Activated CD8-positive, alpha-beta T cell treated with anti-CD3 and anti-CD28 coated beads, Interleukin-2, amount 10 ng/mL, durations not matched to agents 7 days and 5 days (primary cell): ENCODE measurements around the gene ALK. TPM values are rescaled to one million over a fixed set of nuclear protein-coding genes. Genes with fewer than 3 reads are reported as not detected.

ENCODE experiments used
- ATAC-seq: fragments of 150-1000 bp; cut with Tn5 transposase; one replicate; pipeline ENCODE4 v1.10.0; 2021; ENCODE audit warnings: moderate library complexity
- CTCF ChIA-PET: fragments of 350-600 bp; sonication (Branson Sonifier 250); formaldehyde crosslinking; loops from one replicate; lab custom pipeline; 2021; ENCODE audit warnings: antibody characterized with exemption; lab: Charles Lee
- POLR2A ChIA-PET: fragments of 350-600 bp; sonication (Branson Sonifier 250); formaldehyde crosslinking; loops from one replicate; lab custom pipeline; 2021; ENCODE audit warnings: antibody characterized with exemption; lab: Charles Lee
- DNase-seq: peaks from one replicate; pipeline ENCODE4 v3.0.0-alpha.2; 2020
- H3K27ac Mint-ChIP-seq: one replicate; pipeline ENCODE4 v1.8.0; 2021; ENCODE audit warnings: mild to moderate bottlenecking, mixed read lengths
- H3K27me3 Mint-ChIP-seq: one replicate; pipeline ENCODE4 v1.8.0; 2021; ENCODE audit warnings: low read depth, mixed read lengths
- H3K36me3 Mint-ChIP-seq: one replicate; pipeline ENCODE4 v1.8.0; 2021; ENCODE audit warnings: low read depth, mixed read lengths
- H3K4me1 Mint-ChIP-seq: one replicate; pipeline ENCODE4 v1.8.0; 2021; ENCODE audit warnings: low read depth, mixed read lengths
- H3K4me3 Mint-ChIP-seq: one replicate; pipeline ENCODE4 v1.8.0; 2021; ENCODE audit warnings: mild to moderate bottlenecking, mixed read lengths
- H3K9me3 Mint-ChIP-seq: one replicate; pipeline ENCODE4 v1.8.0; 2022; ENCODE audit warnings: mixed read lengths; ENCODE audit not compliant: insufficient read depth
- total RNA-seq, 2 experiments: library from RNA; stranded (reverse); gene quantifications; one replicate each; pipeline ENCODE4 v1.2.3, GENCODE V29; 2021

The ALK gene
- total RNA-seq, 2 experiments from 2014 or later = not detected

- ATAC-seq (no peak), DNase-seq (no peak)
- Mint-ChIP-seq H3K27me3 (no peaks in the 10 kb centered on the region), H3K9me3 (no peaks in the 10 kb centered on the region), H3K36me3 (no peaks in the 10 kb centered on the region), H3K4me1 (peaks cover 5% of the 10 kb centered on the region), H3K27ac (no peak overlapping the region), H3K4me3 (no peak overlapping the region)
- CTCF ChIA-PET = no interaction called here
- POLR2A ChIA-PET = no interaction called here
These were observed 173.5 kb downstream of the ALK start for GRCh38 chr2:29747786-29748470.

GRCh38 chr2:29744976-29745375 lies 176.4 kb downstream of the ALK start:
- Mint-ChIP-seq H3K27ac (no peak overlapping the region), H3K27me3 (no peaks in the 10 kb centered on the region), H3K36me3 (no peaks in the 10 kb centered on the region), H3K9me3 (no peaks in the 10 kb centered on the region), H3K4me3 (no peak overlapping the region), H3K4me1 (peaks cover 5% of the 10 kb centered on the region)
- ATAC-seq (no peak), DNase-seq (no peak)
- CTCF ChIA-PET = no interaction called here
- POLR2A ChIA-PET = no interaction called here

GRCh38 chr2:29743516-29743915 lies 177.9 kb downstream of the ALK start:
- H3K36me3 Mint-ChIP-seq = no peaks in the 10 kb centered on the region
- DNase-seq = no peak
- no peaks in the 10 kb centered on the region for H3K9me3 Mint-ChIP-seq
- CTCF ChIA-PET = no interaction called here
- no peak overlapping the region for H3K27ac Mint-ChIP-seq
- no peaks in the 10 kb centered on the region for H3K4me1 Mint-ChIP-seq
- H3K4me3 Mint-ChIP-seq = no peak overlapping the region
- no peaks in the 10 kb centered on the region for H3K27me3 Mint-ChIP-seq
- POLR2A ChIA-PET = no interaction called here
- no peak for ATAC-seq

- Mint-ChIP-seq H3K27me3 (peaks cover 2% of the 10 kb centered on the region), H3K4me1 (no peaks in the 10 kb centered on the region), H3K36me3 (no peaks in the 10 kb centered on the region), H3K27ac (no peak overlapping the region), H3K9me3 (no peaks in the 10 kb centered on the region), H3K4me3 (no peak overlapping the region)
- ATAC-seq (no peak), DNase-seq (no peak)
- ChIA-PET CTCF (no interaction called here), POLR2A (no interaction called here)
These were observed 178.7 kb downstream of the ALK start for GRCh38 chr2:29742656-29743055.

GRCh38 chr2:29741132-29741531 lies 180.3 kb downstream of the ALK start:
- ChIA-PET CTCF (no interaction called here), POLR2A (no interaction called here)
- ATAC-seq = no peak
- no peaks in the 10 kb centered on the region for H3K36me3 Mint-ChIP-seq
- H3K4me3 Mint-ChIP-seq = no peak overlapping the region
- peaks cover 3% of the 10 kb centered on the region for H3K27me3 Mint-ChIP-seq
- H3K4me1 Mint-ChIP-seq = no peaks in the 10 kb centered on the region
- H3K9me3 Mint-ChIP-seq = no peaks in the 10 kb centered on the region
- no peak overlapping the region for H3K27ac Mint-ChIP-seq
- no peak for DNase-seq

GRCh38 chr2:29733965-29734364 lies 187.4 kb downstream of the ALK start:
- Mint-ChIP-seq H3K27me3 (peaks cover 5% of the 10 kb centered on the region), H3K27ac (no peak overlapping the region), H3K36me3 (no peaks in the 10 kb centered on the region), H3K4me1 (no peaks in the 10 kb centered on the region), H3K4me3 (no peak overlapping the region), H3K9me3 (no peaks in the 10 kb centered on the region)
- CTCF ChIA-PET = no interaction called here
- POLR2A ChIA-PET = no interaction called here
- no peak for DNase-seq
- no peak for ATAC-seq

GRCh38 chr2:29733213-29733612 lies 188.2 kb downstream of the ALK start:
- H3K4me1 Mint-ChIP-seq = no peaks in the 10 kb centered on the region
- H3K36me3 Mint-ChIP-seq = no peaks in the 10 kb centered on the region
- POLR2A ChIA-PET = no interaction called here
- CTCF ChIA-PET = no interaction called here
- H3K27ac Mint-ChIP-seq = no peak overlapping the region
- ATAC-seq (no peak), DNase-seq (no peak)
- no peaks in the 10 kb centered on the region for H3K9me3 Mint-ChIP-seq
- H3K27me3 Mint-ChIP-seq = peaks cover 5% of the 10 kb centered on the region
- no peak overlapping the region for H3K4me3 Mint-ChIP-seq

- CTCF ChIA-PET = no interaction called here
- ATAC-seq = no peak
These were observed 189.4 kb downstream of the ALK start for GRCh38 chr2:29731948-29732347.

GRCh38 chr2:29729932-29730331 lies 191.5 kb downstream of the ALK start:
- no peaks in the 10 kb centered on the region for H3K36me3 Mint-ChIP-seq
- CTCF ChIA-PET = no interaction called here

More at GRCh38 chr2:29731948-29732347, 189.4 kb downstream of the ALK start:
- Mint-ChIP-seq H3K4me1 (no peaks in the 10 kb centered on the region), H3K27me3 (peaks cover 2% of the 10 kb centered on the region), H3K4me3 (no peak overlapping the region), H3K36me3 (no peaks in the 10 kb centered on the region), H3K27ac (no peak overlapping the region), H3K9me3 (no peaks in the 10 kb centered on the region)
- no peak for DNase-seq
- POLR2A ChIA-PET = no interaction called here

GRCh38 chr2:29729401-29729800 lies 192.0 kb downstream of the ALK start:
- ChIA-PET CTCF (no interaction called here), POLR2A (no interaction called here)
- DNase-seq (no peak), ATAC-seq (no peak)
- Mint-ChIP-seq H3K36me3 (no peaks in the 10 kb centered on the region), H3K27me3 (no peaks in the 10 kb centered on the region), H3K27ac (no peak overlapping the region), H3K9me3 (no peaks in the 10 kb centered on the region), H3K4me1 (no peaks in the 10 kb centered on the region), H3K4me3 (no peak overlapping the region)

More at GRCh38 chr2:29729932-29730331, 191.5 kb downstream of the ALK start:
- POLR2A ChIA-PET = no interaction called here
- Mint-ChIP-seq H3K27ac (no peak overlapping the region), H3K4me1 (no peaks in the 10 kb centered on the region), H3K9me3 (no peaks in the 10 kb centered on the region), H3K4me3 (no peak overlapping the region), H3K27me3 (no peaks in the 10 kb centered on the region)
- no peak for ATAC-seq
- no peak for DNase-seq

GRCh38 chr2:29726976-29727375 lies 194.4 kb downstream of the ALK start:
- Mint-ChIP-seq H3K36me3 (no peaks in the 10 kb centered on the region), H3K4me1 (no peaks in the 10 kb centered on the region), H3K27ac (no peak overlapping the region), H3K9me3 (no peaks in the 10 kb centered on the region), H3K4me3 (no peak overlapping the region), H3K27me3 (no peaks in the 10 kb centered on the region)
- DNase-seq = no peak
- ChIA-PET CTCF (no interaction called here), POLR2A (interaction anchor here (0.6 kb wide), 1 partner anchor 1025 kb away, joined by 3 read pairs; no protein-coding TSS in a partner anchor)
- no peak for ATAC-seq

GRCh38 chr2:29725610-29726009 lies 195.8 kb downstream of the ALK start:
- H3K36me3 Mint-ChIP-seq = no peaks in the 10 kb centered on the region
- no peak overlapping the region for H3K4me3 Mint-ChIP-seq
- ATAC-seq (no peak), DNase-seq (no peak)
- no peaks in the 10 kb centered on the region for H3K27me3 Mint-ChIP-seq
- POLR2A ChIA-PET = no interaction called here
- no peaks in the 10 kb centered on the region for H3K9me3 Mint-ChIP-seq
- H3K27ac Mint-ChIP-seq = no peak overlapping the region
- H3K4me1 Mint-ChIP-seq = no peaks in the 10 kb centered on the region
- CTCF ChIA-PET = no interaction called here

GRCh38 chr2:29724282-29724681 lies 197.1 kb downstream of the ALK start:
- H3K9me3 Mint-ChIP-seq = no peaks in the 10 kb centered on the region
- H3K4me3 Mint-ChIP-seq = no peak overlapping the region
- H3K27me3 Mint-ChIP-seq = no peaks in the 10 kb centered on the region
- DNase-seq (no peak), ATAC-seq (no peak)
- ChIA-PET POLR2A (no interaction called here), CTCF (no interaction called here)
- H3K27ac Mint-ChIP-seq = no peak overlapping the region
- H3K4me1 Mint-ChIP-seq = no peaks in the 10 kb centered on the region
- no peaks in the 10 kb centered on the region for H3K36me3 Mint-ChIP-seq
